Naive B cell (primary cell): ENCODE results near the gene SUMO3. TPM values are rescaled to one million over a fixed set of nuclear protein-coding genes. Genes with fewer than 3 reads are reported as not detected.
A peak's percentile ranks its signal among the peaks of the same experiment; 100 is the strongest.

Experiments used
- ATAC-seq, 2 donors: fragments of 150-1000 bp; cut with Tn5 transposase; 2 replicates each; pipeline ENCODE4 v1.10.0; 2021; ENCODE audit warnings: low read depth in 2 of 2, mild to moderate bottlenecking in 2 of 2, moderate library complexity in 2 of 2
- DNase-seq: peaks from one replicate; pipeline ENCODE4 v3.0.0; 2022
- H3K27ac Mint-ChIP-seq, 6 donors: one replicate each; pipeline ENCODE4 v1.8.0; 2020 to 2022; ENCODE audit warnings: mild to moderate bottlenecking in 6 of 6, mixed read lengths in 6 of 6, moderate library complexity in 5 of 6, inconsistent platforms in 2 of 6
- H3K27me3 Mint-ChIP-seq, 3 donors: one replicate each; pipeline ENCODE4 v1.8.0; 2021 to 2022; ENCODE audit warnings: mixed read lengths in 3 of 3, mild to moderate bottlenecking in 1 of 3
- H3K36me3 Mint-ChIP-seq, 2 donors: one replicate each; pipeline ENCODE4 v1.8.0; 2020 to 2022; ENCODE audit warnings: mixed read lengths in 2 of 2, inconsistent platforms in 1 of 2, mild to moderate bottlenecking in 1 of 2
- H3K4me1 Mint-ChIP-seq, 3 donors: one replicate each; pipeline ENCODE4 v1.8.0; 2020 to 2022; ENCODE audit warnings: mixed read lengths in 3 of 3, inconsistent platforms in 1 of 3, mild to moderate bottlenecking in 1 of 3, moderate library complexity in 1 of 3
- H3K4me3 Mint-ChIP-seq, 8 donors: one replicate each; pipeline ENCODE4 v1.8.0; 2020 to 2022; ENCODE audit warnings: mild to moderate bottlenecking in 8 of 8, mixed read lengths in 8 of 8, moderate library complexity in 8 of 8, inconsistent platforms in 2 of 8
- H3K9me3 Mint-ChIP-seq, 7 donors: one replicate each; pipeline ENCODE4 v1.8.0; 2020 to 2022; ENCODE audit warnings: mixed read lengths in 7 of 7, mild to moderate bottlenecking in 5 of 7, inconsistent platforms in 2 of 7, moderate library complexity in 1 of 7
- polyA plus RNA-seq, 6 donors: library from polyadenylated mRNA; unstranded; fragments of 300-500 nt; fragmentation: Illumina TruSeq; gene quantifications; one replicate each; pipeline ENCODE4 v1.2.3, GENCODE V29; 2021; ENCODE audit warnings: low read depth in 6 of 6

The SUMO3 gene
- polyA plus RNA-seq, 6 donors from 2014 or later, result 71.2 to 100 (median 79.5) TPM

- no peak for ATAC-seq
- H3K27me3 Mint-ChIP-seq, result no peaks in the 10 kb centered on the region
- H3K9me3 Mint-ChIP-seq, result no peaks in the 10 kb centered on the region
- H3K36me3 Mint-ChIP-seq, result peaks cover 13 to 18% of the 10 kb centered on the region in 2 donors
- H3K4me3 Mint-ChIP-seq, result peak overlapping the region in 1 of 8 donors; percentile 5
- peak overlapping the region in 2 of 6 donors; percentile 52 to 85 for H3K27ac Mint-ChIP-seq
- DNase-seq, result no peak
- peaks cover 9 to 12% (median 11%) of the 10 kb centered on the region in 3 donors for H3K4me1 Mint-ChIP-seq
Measured at GRCh38 chr21:44853601-44854390, 35.9 kb upstream of the SUMO3 start.

- Mint-ChIP-seq H3K4me3 (no peak overlapping the region), H3K27me3 (peaks cover 0 to 5% (median 0%) of the 10 kb centered on the region in 3 donors), H3K36me3 (peaks cover 11 to 18% of the 10 kb centered on the region in 2 donors), H3K4me1 (peaks cover 16 to 26% (median 17%) of the 10 kb centered on the region in 3 donors), H3K9me3 (no peaks in the 10 kb centered on the region), H3K27ac (no peak overlapping the region)
- ATAC-seq, result no peak
- no peak for DNase-seq
Measured at GRCh38 chr21:44850905-44851657, 33.2 kb upstream of the SUMO3 start.

- no peaks in the 10 kb centered on the region for H3K9me3 Mint-ChIP-seq
- H3K27ac Mint-ChIP-seq, result no peak overlapping the region
- peaks cover 0 to 5% (median 3%) of the 10 kb centered on the region in 3 donors for H3K27me3 Mint-ChIP-seq
- ATAC-seq (no peak), DNase-seq (no peak)
- H3K36me3 Mint-ChIP-seq, result peaks cover 8 to 18% of the 10 kb centered on the region in 2 donors
- peaks cover 19 to 30% (median 20%) of the 10 kb centered on the region in 3 donors for H3K4me1 Mint-ChIP-seq
- no peak overlapping the region for H3K4me3 Mint-ChIP-seq
Measured at GRCh38 chr21:44850208-44850800, 32.4 kb upstream of the SUMO3 start.

- peaks cover 16 to 30% (median 19%) of the 10 kb centered on the region in 3 donors for H3K4me1 Mint-ChIP-seq
- no peak overlapping the region for H3K27ac Mint-ChIP-seq
- peaks cover 8 to 18% of the 10 kb centered on the region in 2 donors for H3K36me3 Mint-ChIP-seq
- DNase-seq, result no peak
- no peak overlapping the region for H3K4me3 Mint-ChIP-seq
- ATAC-seq, result no peak
- H3K27me3 Mint-ChIP-seq, result peaks cover 4 to 9% (median 5%) of the 10 kb centered on the region in 3 donors
- no peaks in the 10 kb centered on the region for H3K9me3 Mint-ChIP-seq
Measured at GRCh38 chr21:44849616-44850130, 31.8 kb upstream of the SUMO3 start.

- Mint-ChIP-seq H3K27me3 (peaks cover 5 to 16% (median 8%) of the 10 kb centered on the region in 3 donors), H3K4me1 (peaks cover 11 to 24% (median 20%) of the 10 kb centered on the region in 3 donors), H3K36me3 (peaks cover 8 to 12% of the 10 kb centered on the region in 2 donors), H3K27ac (no peak overlapping the region), H3K4me3 (no peak overlapping the region), H3K9me3 (no peaks in the 10 kb centered on the region)
- no peak for ATAC-seq
- no peak for DNase-seq
Measured at GRCh38 chr21:44848821-44849521, 31.1 kb upstream of the SUMO3 start.

- H3K4me3 Mint-ChIP-seq, result peak overlapping the region in 1 of 8 donors; percentile 54
- H3K36me3 Mint-ChIP-seq, result peaks cover 8 to 10% of the 10 kb centered on the region in 2 donors
Measured at GRCh38 chr21:44847261-44848056, 29.6 kb upstream of the SUMO3 start.

GRCh38 chr21:44846485-44847260, 28.8 kb upstream of the SUMO3 start:
- Mint-ChIP-seq H3K27me3 (peaks cover 5 to 37% (median 27%) of the 10 kb centered on the region in 3 donors), H3K4me3 (peak overlapping the region; percentile 61 to 86 (median 72))
- DNase-seq, result peak; percentile 61

More at GRCh38 chr21:44847261-44848056, 29.6 kb upstream of the SUMO3 start:
- Mint-ChIP-seq H3K27ac (peak overlapping the region in 3 of 6 donors; percentile 70 to 94 (median 77)), H3K4me1 (peaks cover 8 to 20% (median 18%) of the 10 kb centered on the region in 3 donors), H3K9me3 (no peaks in the 10 kb centered on the region), H3K27me3 (peaks cover 5 to 31% (median 19%) of the 10 kb centered on the region in 3 donors)
- ATAC-seq, result no peak
- no peak for DNase-seq

GRCh38 chr21:44846224-44846484, 28.3 kb upstream of the SUMO3 start:
- Mint-ChIP-seq H3K9me3 (peaks cover 0 to 1% (median 0%) of the 10 kb centered on the region in 7 donors), H3K36me3 (peaks cover 8 to 10% of the 10 kb centered on the region in 2 donors)
- no peak for ATAC-seq

More at GRCh38 chr21:44846485-44847260, 28.8 kb upstream of the SUMO3 start:
- ATAC-seq, result peak; percentile 90 to 92
- Mint-ChIP-seq H3K36me3 (peaks cover 8 to 10% of the 10 kb centered on the region in 2 donors), H3K4me1 (peaks cover 8 to 20% (median 18%) of the 10 kb centered on the region in 3 donors), H3K27ac (peak overlapping the region; percentile 14 to 94 (median 70)), H3K9me3 (no peaks in the 10 kb centered on the region)

GRCh38 chr21:44845418-44846223, 27.8 kb upstream of the SUMO3 start:
- peak; percentile 38 to 48 for ATAC-seq
- Mint-ChIP-seq H3K27me3 (peaks cover 5 to 48% (median 36%) of the 10 kb centered on the region in 3 donors), H3K4me1 (peaks cover 8 to 20% (median 18%) of the 10 kb centered on the region in 3 donors), H3K27ac (peak overlapping the region; percentile 14 to 94 (median 52)), H3K36me3 (peaks cover 6 to 8% of the 10 kb centered on the region in 2 donors), H3K9me3 (peaks cover 0 to 1% (median 0%) of the 10 kb centered on the region in 7 donors), H3K4me3 (peak overlapping the region; percentile 61 to 86 (median 72))
- peak; percentile 50 for DNase-seq

More at GRCh38 chr21:44846224-44846484, 28.3 kb upstream of the SUMO3 start:
- Mint-ChIP-seq H3K27ac (peak overlapping the region; percentile 14 to 94 (median 52)), H3K4me1 (peaks cover 8 to 20% (median 18%) of the 10 kb centered on the region in 3 donors), H3K27me3 (peaks cover 5 to 42% (median 31%) of the 10 kb centered on the region in 3 donors), H3K4me3 (peak overlapping the region; percentile 61 to 86 (median 72))
- DNase-seq, result no peak

- peaks cover 0 to 7% of the 10 kb centered on the region in 2 donors for H3K36me3 Mint-ChIP-seq
- peak overlapping the region in 5 of 8 donors; percentile 31 to 78 (median 52) for H3K4me3 Mint-ChIP-seq
- peaks cover 8 to 22% (median 18%) of the 10 kb centered on the region in 3 donors for H3K4me1 Mint-ChIP-seq
- H3K27me3 Mint-ChIP-seq, result peaks cover 5 to 57% (median 42%) of the 10 kb centered on the region in 3 donors
- ATAC-seq (no peak), DNase-seq (no peak)
- H3K27ac Mint-ChIP-seq, result no peak overlapping the region
- H3K9me3 Mint-ChIP-seq, result peaks cover 0 to 1% (median 0%) of the 10 kb centered on the region in 7 donors
Measured at GRCh38 chr21:44844256-44844655, 26.4 kb upstream of the SUMO3 start.
